NCI-H774 (cell line): ENCODE results near the gene CRACDL.
"Not testable (repeated sequence)": the region's sequence is repeated elsewhere in the genome, so short reads cannot be mapped to it uniquely, and the experiment has no call there.

ENCODE experiments used
- DNase-seq: peaks from one replicate; lab custom pipeline; 2025; lab: John Stamatoyannopoulos, UW

CRACDL gene

DNA sequence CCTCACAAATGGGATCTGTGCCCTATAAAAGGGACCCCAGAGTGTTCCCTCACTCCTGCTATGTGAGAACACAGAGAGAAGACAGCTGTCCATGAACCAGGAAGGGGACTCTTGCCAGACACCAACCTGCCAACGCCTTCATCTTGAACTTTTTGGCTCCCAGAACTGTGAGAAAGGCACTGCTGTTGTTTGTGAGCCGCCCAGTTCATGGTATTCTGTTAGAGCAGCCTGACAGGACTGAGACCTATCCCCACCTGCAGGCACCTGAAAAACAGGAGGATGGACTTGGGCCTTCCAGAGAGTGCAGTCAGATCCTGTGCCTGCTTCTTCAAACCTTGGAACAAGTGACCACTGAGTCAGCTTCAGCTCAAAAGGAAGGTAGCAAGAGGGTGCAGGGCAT lies 51.4 kb downstream of the CRACDL start:
- DNase-seq: no peak

- DNase-seq: no peak
Observed at GRCh38 chr2:98883780-98884211, 52.2 kb downstream of the CRACDL start.

- DNase-seq: no peak
Observed at GRCh38 chr2:98882971-98883779, 52.9 kb downstream of the CRACDL start.

GRCh38 chr2:98882368-98882767 lies 53.7 kb downstream of the CRACDL start:
- DNase-seq: no peak

DNA sequence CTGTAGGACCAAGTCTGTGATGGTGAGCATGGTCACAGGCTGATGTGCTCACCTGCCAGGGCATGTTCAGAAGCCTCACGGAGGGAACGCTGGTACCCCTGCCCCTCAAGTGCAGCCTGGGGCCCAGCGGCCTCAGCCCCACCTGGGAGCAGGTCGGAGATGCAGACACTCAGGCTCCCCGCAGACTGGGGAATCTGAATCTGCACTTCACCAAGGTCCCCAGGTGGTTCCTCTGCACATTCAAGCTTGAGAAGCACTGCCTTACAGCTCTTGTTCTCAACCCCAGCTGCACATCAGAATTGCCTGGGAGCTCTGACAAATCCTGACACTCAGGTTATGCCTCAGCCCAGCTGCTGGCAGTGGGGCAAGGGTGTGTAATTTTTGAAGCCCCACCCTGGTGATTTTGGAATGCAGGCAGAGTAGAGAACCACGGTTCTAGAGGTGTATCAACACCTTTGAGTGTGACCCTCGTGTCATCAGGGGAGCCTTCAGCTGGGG lies 54.8 kb downstream of the CRACDL start:
- DNase-seq: no peak

GRCh38 chr2:98880266-98881152 lies 55.5 kb downstream of the CRACDL start:
- DNase-seq: no peak

- not testable (repeated sequence) for DNase-seq
Observed at GRCh38 chr2:98877658-98878057, 58.4 kb downstream of the CRACDL start.

- no peak for DNase-seq
Observed at GRCh38 chr2:98876741-98877140, 59.3 kb downstream of the CRACDL start.

- DNase-seq: no peak
Observed at GRCh38 chr2:98875746-98876145, 60.3 kb downstream of the CRACDL start.

- no peak for DNase-seq
Observed at GRCh38 chr2:98875081-98875728, 60.8 kb downstream of the CRACDL start.

GRCh38 chr2:98874186-98874689 lies 61.8 kb downstream of the CRACDL start:
- no peak for DNase-seq

- DNase-seq: no peak
Observed at GRCh38 chr2:98872526-98872925, 63.5 kb downstream of the CRACDL start.

GRCh38 chr2:98871506-98871905 lies 64.5 kb downstream of the CRACDL start:
- DNase-seq: no peak

DNA sequence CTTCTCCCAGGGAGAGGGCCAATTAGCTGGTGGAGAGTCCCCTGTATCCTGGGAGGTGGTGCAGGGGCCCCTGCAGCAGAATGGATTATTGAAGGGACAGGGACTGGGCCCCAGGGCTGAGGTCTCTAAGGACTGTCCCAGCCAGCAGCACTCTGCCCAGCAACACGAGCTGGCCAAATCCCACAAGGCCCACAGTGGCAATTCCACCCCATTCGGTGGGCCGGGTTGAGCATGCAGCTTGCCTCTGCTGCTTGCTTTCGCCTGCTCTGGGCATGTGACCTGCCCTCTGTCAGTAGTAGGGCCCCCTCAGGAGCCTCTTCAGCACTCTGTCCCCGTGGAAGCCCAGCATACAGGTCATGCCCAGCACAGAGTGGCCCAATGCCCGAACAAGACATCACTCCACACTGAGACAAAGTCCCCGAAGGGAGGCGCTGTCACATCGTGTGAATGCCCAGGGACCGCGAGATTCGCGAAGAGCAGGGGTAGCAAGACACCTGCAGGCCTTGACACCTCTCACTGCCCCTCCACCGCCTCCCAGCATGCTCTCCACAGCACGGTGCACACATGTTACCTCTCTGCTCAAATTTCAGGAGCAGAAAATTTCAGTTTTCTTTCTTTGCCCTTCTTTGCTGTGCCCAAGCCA lies 65.4 kb downstream of the CRACDL start:
- DNase-seq: peak; percentile 71

- peak; percentile 98 for DNase-seq
Observed at GRCh38 chr2:98869870-98870269, 66.2 kb downstream of the CRACDL start.

DNA sequence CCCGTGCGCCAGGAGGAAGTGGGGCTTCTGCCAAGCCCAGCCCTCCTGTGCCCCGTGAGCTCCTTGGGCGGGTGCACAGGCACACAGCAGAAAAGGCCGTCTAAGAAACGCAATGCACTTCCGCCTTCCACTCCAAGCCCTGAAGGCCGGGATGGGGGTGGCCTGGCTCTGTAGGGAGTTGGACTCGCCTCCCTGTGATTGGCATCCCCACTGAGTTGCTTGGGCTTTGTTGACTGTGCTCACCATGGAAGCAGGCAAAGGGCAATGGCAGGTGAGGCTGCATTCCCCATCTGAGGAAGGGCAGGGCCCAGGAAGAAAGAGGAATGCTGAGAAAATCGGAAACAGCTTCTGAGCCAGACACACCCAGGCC lies 66.8 kb downstream of the CRACDL start:
- DNase-seq: peak; percentile 94

DNA sequence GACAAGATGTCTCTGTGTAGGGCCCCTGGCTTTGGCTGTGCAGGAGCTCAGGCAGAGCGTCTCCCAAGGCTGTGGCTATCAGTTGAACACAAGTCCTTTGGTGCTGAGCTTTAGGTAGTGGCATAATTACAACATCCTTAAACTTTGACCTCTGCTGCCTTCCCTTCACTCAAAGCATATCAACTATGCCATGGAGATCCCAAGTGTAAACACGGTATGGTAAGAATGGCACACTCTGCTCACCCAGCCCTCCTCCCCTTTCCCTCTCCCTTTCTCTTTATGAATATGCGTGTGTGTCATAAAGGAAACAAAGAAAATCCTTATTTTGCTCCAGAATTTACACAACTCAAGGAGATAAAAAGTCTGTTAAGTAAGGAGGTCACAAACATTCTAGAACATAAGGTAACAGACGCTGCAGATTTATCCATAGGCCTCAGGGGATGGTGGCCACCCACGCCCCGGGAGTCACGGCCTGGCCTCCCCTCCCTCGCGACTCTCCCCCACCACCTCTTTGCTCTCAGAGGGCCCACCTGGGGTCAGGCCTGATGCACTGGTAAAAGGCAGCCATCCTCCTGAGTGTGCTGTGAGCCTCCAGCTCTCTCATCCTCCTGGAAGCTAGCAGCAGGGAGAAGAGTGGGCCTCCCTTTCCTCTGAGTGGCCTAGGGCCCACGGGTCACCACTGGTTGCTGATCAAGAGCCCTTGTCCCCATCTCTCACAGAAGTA lies 67.3 kb downstream of the CRACDL start:
- peak; percentile 17 for DNase-seq

- no peak for DNase-seq
Observed at GRCh38 chr2:98867539-98868309, 68.3 kb downstream of the CRACDL start.

- no peak for DNase-seq
Observed at GRCh38 chr2:98866033-98866432, 70.0 kb downstream of the CRACDL start.

GRCh38 chr2:98861601-98862000 lies 74.4 kb downstream of the CRACDL start:
- DNase-seq: no peak
